Lower leg skin (tissue), 4 donors: ENCODE measurements around the gene HCST. TPM values are rescaled to one million over a fixed set of nuclear protein-coding genes. Genes with fewer than 3 reads are reported as not detected.
"Not testable (repeated sequence)": the region's sequence is repeated elsewhere in the genome, so short reads cannot be mapped to it uniquely, and the experiment has no call there.

Experiments used
- DNase-seq, 2 donors: peaks; one replicate each; pipeline ENCODE4 v3.0.0-alpha.2; 2019; ENCODE audit warnings: low spot score in 2 of 2
- H3K4me3 ChIP-seq: fragments of 200-600 bp; sonication (generic); 2 replicates; pipeline ENCODE4 v1.5.1; 2017; ENCODE audit warnings: mild to moderate bottlenecking, low read depth; ENCODE audit not compliant: poor library complexity, severe bottlenecking
- CTCF ChIP-seq, 3 donors: fragments of 450-650 bp; IDR thresholded peaks; one replicate each; pipeline ENCODE4 v1.5.1; 2016; ENCODE audit warnings: antibody characterized with exemption in 3 of 3, mild to moderate bottlenecking in 3 of 3, moderate library complexity in 2 of 3
- POLR2A ChIP-seq, 2 donors: fragments of 450-650 bp; IDR thresholded peaks; one replicate each; pipeline ENCODE4 v1.6.1; 2016 to 2017; ENCODE audit warnings: antibody characterized with exemption in 2 of 2, mild to moderate bottlenecking in 1 of 2, moderate library complexity in 1 of 2
- WGBS, 2 donors: methylation state at CpG; one replicate each; pipeline ENCODE4 v1.1.5; 2018; 5-methylcytosine and 5-hydroxymethylcytosine counted together
- intact Hi-C: fragments of 100-400 bp; cut with DNase I; formaldehyde crosslinking; loops from one replicate; pipeline ENCODE4 v1.15.0; 2023; ENCODE audit warnings: low total_unique reads
- total RNA-seq, 4 donors: library from RNA; depleted of rRNA; stranded (reverse); fragments of >200 nt; gene quantifications; one replicate each; pipeline ENCODE4 v1.1.0, GENCODE V29; 2016

Gene HCST
- total RNA-seq, 4 donors from 2014 or later: 0.79 to 8.4 (median 4.4) TPM; not detected in 1

GRCh38 chr19:35909684-35910035, 7.3 kb downstream of the HCST start:
- WGBS, 2 donors: 73 to 77% methylated on average over 6 of the region's 6 CpGs
- H3K4me3 ChIP-seq: no peak overlapping the region
- intact Hi-C loops: no loop called here
- no peak for DNase-seq
- TF ChIP-seq CTCF (IDR thresholded peaks at IDR 0.05) (no peak), POLR2A (IDR thresholded peaks at IDR 0.05) (no peak)

- H3K4me3 ChIP-seq, intact Hi-C loops, DNase-seq: not testable (repeated sequence)
- WGBS, 2 donors: 90% methylated on average over 14 of the region's 14 CpGs
Observed at GRCh38 chr19:35910355-35910754, 8.0 kb downstream of the HCST start.

GRCh38 chr19:35911173-35911572, 8.8 kb downstream of the HCST start:
- TF ChIP-seq POLR2A (IDR thresholded peaks at IDR 0.05): no peak
- no peak for TF ChIP-seq CTCF (IDR thresholded peaks at IDR 0.05)
- 58 to 78% methylated on average over 3 of the region's 3 CpGs for WGBS, 2 donors
- no peak overlapping the region for H3K4me3 ChIP-seq
- DNase-seq: no peak
- intact Hi-C loops: no loop called here

GRCh38 chr19:35911790-35912189, 9.5 kb downstream of the HCST start:
- intact Hi-C loops: no loop called here
- 36 to 43% methylated on average over 5 of the region's 5 CpGs for WGBS, 2 donors
- DNase-seq: no peak

GRCh38 chr19:35913589-35913988, 11.3 kb downstream of the HCST start:
- 56 to 58% methylated on average over 7 of the region's 7 CpGs for WGBS, 2 donors
- intact Hi-C loops: no loop called here
- no peak for DNase-seq
- H3K4me3 ChIP-seq: no peak overlapping the region
- TF ChIP-seq CTCF (IDR thresholded peaks at IDR 0.05): no peak
- TF ChIP-seq POLR2A (IDR thresholded peaks at IDR 0.05): no peak

More at GRCh38 chr19:35911790-35912189, 9.5 kb downstream of the HCST start:
- TF ChIP-seq POLR2A (IDR thresholded peaks at IDR 0.05) (no peak), CTCF (IDR thresholded peaks at IDR 0.05) (no peak)
- H3K4me3 ChIP-seq: no peak overlapping the region

GRCh38 chr19:35915443-35915842, 13.1 kb downstream of the HCST start:
- TF ChIP-seq POLR2A (IDR thresholded peaks at IDR 0.05) (no peak), CTCF (IDR thresholded peaks at IDR 0.05) (no peak)
- intact Hi-C loops: no loop called here
- no peak for DNase-seq
- no peak overlapping the region for H3K4me3 ChIP-seq
- WGBS, 2 donors: 58 to 71% methylated on average over 3 of the region's 3 CpGs
